Liver (tissue), 3 donors: ENCODE results near the gene MTPN.

Experiments
- ATF3 ChIP-seq: IDR thresholded peaks from 2 replicates; pipeline ENCODE4 v1.6.1; 2016; ENCODE audit warnings: antibody characterized with exemption
- CTCF ChIP-seq: fragments of 150-350 bp; IDR thresholded peaks from 2 replicates; pipeline ENCODE4 v1.5.1; 2017; ENCODE audit warnings: improper control_type of control experiment, low read depth, low read length; ENCODE audit not compliant: missing input control
- JUND ChIP-seq, 2 donors: IDR thresholded peaks; 2 replicates each; pipeline ENCODE4 v1.6.1; 2016; ENCODE audit warnings: antibody characterized with exemption in 2 of 2
- MAX ChIP-seq: IDR thresholded peaks from 2 replicates; pipeline ENCODE4 v1.6.1; 2016; ENCODE audit warnings: antibody characterized with exemption
- RAD21 ChIP-seq, 2 donors: IDR thresholded peaks; 2 replicates each; pipeline ENCODE4 v1.6.1; 2016; ENCODE audit warnings: antibody characterized with exemption in 2 of 2, mild to moderate bottlenecking in 2 of 2
- SP1 ChIP-seq: IDR thresholded peaks from 2 replicates; pipeline ENCODE4 v1.6.1; 2018; ENCODE audit warnings: antibody characterized with exemption, mild to moderate bottlenecking
- TAF1 ChIP-seq: conservative IDR thresholded peaks from 2 replicates; pipeline ENCODE4 v1.6.1; 2016; ENCODE audit warnings: antibody characterized with exemption, mild to moderate bottlenecking
- YY1 ChIP-seq: IDR thresholded peaks from 2 replicates; pipeline ENCODE4 v1.6.1; 2016; ENCODE audit warnings: antibody characterized with exemption, mild to moderate bottlenecking
- donor health status: healthy.
- donor health status: healthy.

GRCh38 chr7:135981958-135982646, 4.9 kb upstream of the MTPN start:
- TF ChIP-seq CTCF (no peak), ATF3 (no peak), MAX (no peak), RAD21 (IDR thresholded peaks at IDR 0.05) (no peak), YY1 (no peak), TAF1 (no peak), SP1 (no peak), JUND (IDR thresholded peaks at IDR 0.05) (no peak)
